Measurements from ENCODE around the gene TP63. TPM values are rescaled to one million over a fixed set of nuclear protein-coding genes. Genes with fewer than 3 reads are reported as not detected.
"Not testable (repeated sequence)": the region's sequence is repeated elsewhere in the genome, so short reads cannot be mapped to it uniquely, and the experiment has no call there.

TP63 gene
- 1 to 10 TPM in 1 of 2 experiments, under 1 TPM in 1; 0.58 to 1.1 TPM for total RNA-seq

GRCh38 chr3:189631373-189631408 is at the start of gene TP63:
TP63 (plus strand) TSS chr3:189631389; CDS start chr3:189631516, 127 bp downstream.
- Mint-ChIP-seq H3K36me3 (no peaks in the 10 kb centered on the region), H3K27ac (peak within 1 kb of the TSS; percentile 58), H3K4me1 (peaks cover 26% of the 10 kb centered on the region), H3K27me3 (no peaks in the 10 kb centered on the region), H3K4me3 (peak within 1 kb of the TSS; percentile 34), H3K9me3 (ENCODE audit: low read depth) (no peaks in the 10 kb centered on the region)
- ATAC-seq: no peak
- CTCF ChIA-PET: interaction anchor here (1.4 kb wide), 1 partner anchor 22 kb away, joined by 5 read pairs; no protein-coding TSS in a partner anchor
- DNase-seq: no peak

- CTCF ChIA-PET: no interaction called here
- no peaks in the 10 kb centered on the region for H3K27me3 Mint-ChIP-seq
- ATAC-seq (no peak), DNase-seq (no peak)
- H3K4me3 Mint-ChIP-seq: no peak overlapping the region
- peaks cover 5% of the 10 kb centered on the region for H3K4me1 Mint-ChIP-seq
- H3K9me3 Mint-ChIP-seq (ENCODE audit: low read depth): peaks cover 3% of the 10 kb centered on the region
- no peak overlapping the region for H3K27ac Mint-ChIP-seq
- peaks cover 4% of the 10 kb centered on the region for H3K36me3 Mint-ChIP-seq
Measured at GRCh38 chr3:189582179-189582578, 49.0 kb upstream of the TP63 start.

- CTCF ChIA-PET: interaction anchor here (0.8 kb wide), 1 partner anchor 205 kb away, joined by 3 read pairs; no protein-coding TSS in a partner anchor
- peaks cover 2% of the 10 kb centered on the region for H3K9me3 Mint-ChIP-seq (ENCODE audit: low read depth)
- no peak overlapping the region for H3K27ac Mint-ChIP-seq
- H3K36me3 Mint-ChIP-seq: peaks cover 1% of the 10 kb centered on the region
- H3K4me1 Mint-ChIP-seq: peaks cover 4% of the 10 kb centered on the region
- DNase-seq: no peak
- H3K4me3 Mint-ChIP-seq: no peak overlapping the region
- H3K27me3 Mint-ChIP-seq: no peaks in the 10 kb centered on the region
- no peak for ATAC-seq
Measured at GRCh38 chr3:189584645-189585044, 46.5 kb upstream of the TP63 start.

GRCh38 chr3:189586941-189587663 is 44.1 kb upstream of the TP63 start:
- H3K27ac Mint-ChIP-seq: no peak overlapping the region
- no peak for ATAC-seq

GRCh38 chr3:189587664-189588040 is 43.5 kb upstream of the TP63 start:
- no peak overlapping the region for H3K4me3 Mint-ChIP-seq
- H3K27me3 Mint-ChIP-seq: no peaks in the 10 kb centered on the region
- DNase-seq: no peak
- no peak for ATAC-seq
- peaks cover 4% of the 10 kb centered on the region for H3K4me1 Mint-ChIP-seq
- no peak overlapping the region for H3K27ac Mint-ChIP-seq
- CTCF ChIA-PET: no interaction called here
- peaks cover 5% of the 10 kb centered on the region for H3K9me3 Mint-ChIP-seq (ENCODE audit: low read depth)
- peaks cover 1% of the 10 kb centered on the region for H3K36me3 Mint-ChIP-seq

More at GRCh38 chr3:189586941-189587663, 44.1 kb upstream of the TP63 start:
- peaks cover 2% of the 10 kb centered on the region for H3K9me3 Mint-ChIP-seq (ENCODE audit: low read depth)
- no peak overlapping the region for H3K4me3 Mint-ChIP-seq
- H3K27me3 Mint-ChIP-seq: no peaks in the 10 kb centered on the region
- peaks cover 1% of the 10 kb centered on the region for H3K36me3 Mint-ChIP-seq
- no peak for DNase-seq
- CTCF ChIA-PET: no interaction called here
- H3K4me1 Mint-ChIP-seq: peaks cover 4% of the 10 kb centered on the region

- DNase-seq (no peak), ATAC-seq (no peak)
- peaks cover 4% of the 10 kb centered on the region for H3K4me1 Mint-ChIP-seq
- H3K4me3 Mint-ChIP-seq: no peak overlapping the region
- no peaks in the 10 kb centered on the region for H3K27me3 Mint-ChIP-seq
- CTCF ChIA-PET: no interaction called here
- peaks cover 1% of the 10 kb centered on the region for H3K36me3 Mint-ChIP-seq
- H3K27ac Mint-ChIP-seq: no peak overlapping the region
- peaks cover 5% of the 10 kb centered on the region for H3K9me3 Mint-ChIP-seq (ENCODE audit: low read depth)
Measured at GRCh38 chr3:189588070-189588469, 43.1 kb upstream of the TP63 start.

- H3K27ac Mint-ChIP-seq: no peak overlapping the region
- no peak overlapping the region for H3K4me3 Mint-ChIP-seq
- CTCF ChIA-PET: no interaction called here
- no peak for DNase-seq
- peaks cover 4% of the 10 kb centered on the region for H3K4me1 Mint-ChIP-seq
- H3K9me3 Mint-ChIP-seq (ENCODE audit: low read depth): peaks cover 5% of the 10 kb centered on the region
- ATAC-seq: no peak
- H3K36me3 Mint-ChIP-seq: peaks cover 1% of the 10 kb centered on the region
- H3K27me3 Mint-ChIP-seq: no peaks in the 10 kb centered on the region
Measured at GRCh38 chr3:189588475-189589178, 42.6 kb upstream of the TP63 start.

DNA sequence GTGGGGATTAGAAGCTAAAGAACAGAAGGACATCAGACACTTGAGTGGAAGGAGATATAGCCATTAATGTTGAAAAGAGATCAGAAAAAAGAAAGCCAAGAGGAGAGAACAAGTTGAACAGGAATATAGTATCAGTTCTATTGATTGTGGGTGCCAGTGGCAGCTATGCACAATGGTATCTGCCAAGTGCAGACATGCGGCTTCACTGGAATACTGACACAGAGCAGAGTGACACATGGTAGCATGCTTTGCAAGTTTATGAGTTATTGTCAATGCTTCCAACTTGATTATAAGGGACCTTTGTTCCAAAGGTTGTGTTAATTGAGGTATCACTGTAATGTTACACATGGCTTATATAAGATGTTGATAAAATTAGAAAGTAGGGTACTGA is 42.0 kb upstream of the TP63 start:
- Mint-ChIP-seq H3K27me3 (no peaks in the 10 kb centered on the region), H3K4me3 (no peak overlapping the region), H3K36me3 (peaks cover 1% of the 10 kb centered on the region), H3K4me1 (peaks cover 4% of the 10 kb centered on the region), H3K27ac (no peak overlapping the region), H3K9me3 (ENCODE audit: low read depth) (peaks cover 5% of the 10 kb centered on the region)
- CTCF ChIA-PET: no interaction called here
- no peak for ATAC-seq
- DNase-seq: no peak

GRCh38 chr3:189590223-189590622 is 41.0 kb upstream of the TP63 start:
- CTCF ChIA-PET: no interaction called here
- no peak overlapping the region for H3K27ac Mint-ChIP-seq
- H3K4me1 Mint-ChIP-seq: peaks cover 4% of the 10 kb centered on the region
- DNase-seq (no peak), ATAC-seq (no peak)
- no peak overlapping the region for H3K4me3 Mint-ChIP-seq
- peaks cover 5% of the 10 kb centered on the region for H3K9me3 Mint-ChIP-seq (ENCODE audit: low read depth)
- no peaks in the 10 kb centered on the region for H3K27me3 Mint-ChIP-seq
- peaks cover 1% of the 10 kb centered on the region for H3K36me3 Mint-ChIP-seq

DNA sequence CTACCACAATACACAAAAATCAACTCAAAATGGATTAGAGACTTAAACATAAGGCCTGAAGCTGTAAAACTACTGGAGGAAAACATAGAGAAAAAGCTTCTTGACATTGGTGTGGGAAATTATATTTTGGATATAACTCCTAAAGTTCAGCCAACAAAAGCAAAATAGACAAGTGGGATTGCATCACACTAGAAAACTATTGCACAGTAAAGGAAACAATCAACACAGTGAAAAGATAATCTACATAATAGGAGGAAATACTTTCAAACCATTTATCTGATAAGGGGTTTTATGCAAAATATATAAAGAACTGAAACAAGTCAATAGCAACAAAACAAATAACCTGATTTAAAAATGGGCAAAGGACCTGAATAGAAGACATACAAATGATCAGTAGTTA is 37.6 kb upstream of the TP63 start:
- Mint-ChIP-seq H3K4me3 (no peak overlapping the region), H3K27me3 (no peaks in the 10 kb centered on the region), H3K4me1 (no peaks in the 10 kb centered on the region), H3K9me3 (ENCODE audit: low read depth) (peaks cover 5% of the 10 kb centered on the region), H3K36me3 (no peaks in the 10 kb centered on the region), H3K27ac (no peak overlapping the region)
- no peak for DNase-seq
- CTCF ChIA-PET: no interaction called here
- ATAC-seq: no peak

GRCh38 chr3:189596078-189596979 is 34.9 kb upstream of the TP63 start:
- H3K9me3 Mint-ChIP-seq (ENCODE audit: low read depth); H3K27me3 Mint-ChIP-seq; H3K27ac Mint-ChIP-seq; H3K4me3 Mint-ChIP-seq; H3K4me1 Mint-ChIP-seq; H3K36me3 Mint-ChIP-seq; ATAC-seq; DNase-seq; CTCF ChIA-PET: not testable (repeated sequence)

- ATAC-seq: no peak
- CTCF ChIA-PET: no interaction called here
- no peaks in the 10 kb centered on the region for H3K36me3 Mint-ChIP-seq
- H3K27me3 Mint-ChIP-seq: no peaks in the 10 kb centered on the region
- no peak overlapping the region for H3K27ac Mint-ChIP-seq
- no peaks in the 10 kb centered on the region for H3K9me3 Mint-ChIP-seq (ENCODE audit: low read depth)
- H3K4me3 Mint-ChIP-seq: no peak overlapping the region
- DNase-seq: no peak
- no peaks in the 10 kb centered on the region for H3K4me1 Mint-ChIP-seq
Measured at GRCh38 chr3:189597918-189598317, 33.3 kb upstream of the TP63 start.

DNA sequence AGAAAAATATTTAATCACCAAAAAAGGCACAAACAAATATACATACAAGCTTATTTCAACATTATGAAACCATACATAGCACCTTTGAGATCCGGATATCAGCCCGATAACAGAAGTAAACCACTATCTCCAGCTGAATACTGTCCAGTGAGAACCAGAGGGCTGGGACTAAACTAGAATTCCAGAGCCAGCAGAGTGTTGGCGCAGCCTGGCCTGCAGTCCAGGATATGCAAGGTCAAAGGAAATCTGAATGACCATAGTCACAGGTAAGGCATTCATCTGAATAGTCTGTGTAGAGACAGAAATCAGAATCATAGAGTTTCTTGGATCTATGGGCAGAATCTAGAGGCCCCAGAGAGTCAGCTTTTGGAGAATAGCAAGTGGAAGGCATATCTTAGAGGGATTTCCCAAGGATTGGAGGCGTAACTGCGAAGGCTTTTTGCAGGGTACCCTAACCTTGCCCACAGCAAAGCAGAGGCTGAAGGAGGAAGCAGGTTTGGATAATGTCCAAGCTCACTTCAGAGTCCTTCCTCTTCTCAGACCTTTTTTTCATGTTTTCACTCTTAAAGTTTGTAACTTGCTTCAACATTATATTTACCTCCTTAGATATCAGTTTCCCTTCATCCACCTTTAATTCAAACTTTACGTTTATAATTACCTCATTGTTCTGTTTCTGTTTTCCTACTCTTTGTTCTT is 32.5 kb upstream of the TP63 start:
- Mint-ChIP-seq H3K4me3 (no peak overlapping the region), H3K9me3 (ENCODE audit: low read depth) (no peaks in the 10 kb centered on the region), H3K27ac (no peak overlapping the region), H3K36me3 (no peaks in the 10 kb centered on the region), H3K27me3 (no peaks in the 10 kb centered on the region), H3K4me1 (no peaks in the 10 kb centered on the region)
- ATAC-seq: no peak
- DNase-seq: no peak
- CTCF ChIA-PET: no interaction called here
